Right lobe of liver (tissue), 6 donors: ENCODE measurements around the gene ASCL2. TPM values are rescaled to one million over a fixed set of nuclear protein-coding genes. Genes with fewer than 3 reads are reported as not detected.

Experiments used
- ATAC-seq, 4 donors: fragments of 200-7000 bp; cut with Tn5 transposase; one replicate each; pipeline ENCODE4 v1.9.1; 2020; ENCODE audit warnings: mild to moderate bottlenecking in 4 of 4, moderate library complexity in 4 of 4
- DNase-seq, 3 donors: peaks; one replicate each; pipeline ENCODE4 v3.0.0-alpha.2; 2020
- H3K27ac ChIP-seq, 3 donors: fragments of 200-600 bp; one replicate each; pipeline ENCODE4 v1.8.0; 2022
- H3K27me3 ChIP-seq, 2 donors: fragments of 200-600 bp; one replicate each; pipeline ENCODE4 v1.8.0; 2022
- H3K36me3 ChIP-seq, 4 donors: fragments of 200-600 bp; sonication (generic) in 1 of 4; one replicate each; pipeline versions ENCODE4 v1.5.1 to v1.8.0; 2017 to 2022; ENCODE audit warnings: control low read depth in 1 of 4
- H3K4me1 ChIP-seq, 4 donors: fragments of 200-600 bp; sonication (generic) in 1 of 4; one replicate each; pipeline versions ENCODE4 v1.5.1 to v1.8.0; 2017 to 2022; ENCODE audit warnings: control low read depth in 1 of 4
- H3K4me3 ChIP-seq, 3 donors: fragments of 200-600 bp; one replicate each; pipeline ENCODE4 v1.8.0; 2022
- H3K9me3 ChIP-seq, 4 donors: fragments of 200-600 bp; sonication (generic) in 1 of 4; one replicate each; pipeline versions ENCODE4 v1.5.1 to v1.8.0; 2017 to 2022; ENCODE audit warnings: control low read depth in 1 of 4
- POLR2A ChIP-seq: fragments of 450-650 bp; IDR thresholded peaks from one replicate; pipeline ENCODE4 v1.6.1; 2017; ENCODE audit warnings: antibody characterized with exemption, mild to moderate bottlenecking
- WGBS: methylation state at CpG from one replicate; pipeline ENCODE4 v1.1.6; 2018; ENCODE audit warnings: low coverage, low lambda C conversion rate; ENCODE audit not compliant: insufficient coverage; ENCODE audit errors: missing lambda C conversion rate; 5-methylcytosine and 5-hydroxymethylcytosine counted together
- intact Hi-C, 2 donors: fragments of 100-400 bp; cut with DNase I; formaldehyde crosslinking; loops; one replicate each; pipeline versions ENCODE4 v1.11.2 to v1.14.1; 2022
- total RNA-seq, 6 experiments: library from RNA; depleted of rRNA in 2 of 6; stranded (reverse); fragments of >200 nt in 2 of 6; fragmentation: NEBNext Ultra II Directional in 3 of 6; extraction: Animal tissue kit (Norgen Biotek cat#: 25700) in 3 of 6; gene quantifications; one replicate each; pipeline versions ENCODE4 v1.1.0 to v1.2.4, GENCODE V29; 2016 to 2023
- TF ChIP-seq, protein P1 (sequence below), 4 donors: fragments of 200-600 bp in 3 of 4; fragments of 450-650 bp in 1 of 4; IDR thresholded peaks; one replicate each; pipeline versions ENCODE4 v1.5.1 to v1.8.0; 2016 to 2022; ENCODE audit warnings: antibody characterized with exemption in 4 of 4, mild to moderate bottlenecking in 2 of 4
- donor health status: DM: no; HTN: yes; CAD: no.
- donor health status: DM: no; HTN: no; CAD: no.
- donor health status: DM: no; HTN: no; CAD: no.
- donor health status: DM: no; HTN: yes; CAD: no.
- donor health status: DM: no; HTN: yes; CAD: no.

ASCL2 gene
- total RNA-seq, 6 experiments from 2014 or later, result 0.42 to 0.81 (median 0.64) TPM

DNA sequence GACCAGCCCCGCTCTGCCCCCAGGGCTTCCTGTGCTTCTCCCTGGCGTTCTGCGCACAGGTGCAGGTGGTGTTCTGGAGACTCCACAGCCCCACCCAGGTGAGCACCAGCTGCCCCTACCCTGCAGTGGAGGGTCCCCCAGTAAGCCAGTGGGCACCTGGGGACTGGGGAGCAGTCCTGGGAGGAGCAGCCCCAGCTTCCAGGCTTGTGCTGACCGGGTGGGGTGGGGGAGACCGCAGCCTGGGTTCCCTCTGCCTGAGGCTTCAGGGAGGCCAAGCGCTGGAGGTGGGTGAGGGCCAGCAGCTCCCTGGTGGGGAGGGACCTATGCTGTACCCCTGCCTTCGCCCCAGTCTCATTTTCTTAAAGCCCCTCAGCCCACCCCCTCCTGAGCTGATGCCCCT, 38.3 kb upstream of the ASCL2 start:
- ATAC-seq (no peak), DNase-seq (peak in 1 of 3 donors; percentile 41)
- no peak overlapping the region for H3K4me3 ChIP-seq
- intact Hi-C loops, result loop anchor here (5.0 kb wide), 2 partner anchors 99 to 109 kb away; no protein-coding TSS in a partner anchor
- no peaks in the 10 kb centered on the region for H3K27me3 ChIP-seq
- no peaks in the 10 kb centered on the region for H3K9me3 ChIP-seq
- no peak for TF ChIP-seq POLR2A
- TF ChIP-seq, protein P1, sequence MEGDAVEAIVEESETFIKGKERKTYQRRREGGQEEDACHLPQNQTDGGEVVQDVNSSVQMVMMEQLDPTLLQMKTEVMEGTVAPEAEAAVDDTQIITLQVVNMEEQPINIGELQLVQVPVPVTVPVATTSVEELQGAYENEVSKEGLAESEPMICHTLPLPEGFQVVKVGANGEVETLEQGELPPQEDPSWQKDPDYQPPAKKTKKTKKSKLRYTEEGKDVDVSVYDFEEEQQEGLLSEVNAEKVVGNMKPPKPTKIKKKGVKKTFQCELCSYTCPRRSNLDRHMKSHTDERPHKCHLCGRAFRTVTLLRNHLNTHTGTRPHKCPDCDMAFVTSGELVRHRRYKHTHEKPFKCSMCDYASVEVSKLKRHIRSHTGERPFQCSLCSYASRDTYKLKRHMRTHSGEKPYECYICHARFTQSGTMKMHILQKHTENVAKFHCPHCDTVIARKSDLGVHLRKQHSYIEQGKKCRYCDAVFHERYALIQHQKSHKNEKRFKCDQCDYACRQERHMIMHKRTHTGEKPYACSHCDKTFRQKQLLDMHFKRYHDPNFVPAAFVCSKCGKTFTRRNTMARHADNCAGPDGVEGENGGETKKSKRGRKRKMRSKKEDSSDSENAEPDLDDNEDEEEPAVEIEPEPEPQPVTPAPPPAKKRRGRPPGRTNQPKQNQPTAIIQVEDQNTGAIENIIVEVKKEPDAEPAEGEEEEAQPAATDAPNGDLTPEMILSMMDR (IDR thresholded peaks at IDR 0.05), result no peak
- 72% methylated on average over 2 of the region's 7 CpGs for WGBS
- H3K27ac ChIP-seq, result no peak overlapping the region
- H3K4me1 ChIP-seq, result peaks cover 0 to 9% (median 3%) of the 10 kb centered on the region in 4 donors
- H3K36me3 ChIP-seq, result no peaks in the 10 kb centered on the region

DNA sequence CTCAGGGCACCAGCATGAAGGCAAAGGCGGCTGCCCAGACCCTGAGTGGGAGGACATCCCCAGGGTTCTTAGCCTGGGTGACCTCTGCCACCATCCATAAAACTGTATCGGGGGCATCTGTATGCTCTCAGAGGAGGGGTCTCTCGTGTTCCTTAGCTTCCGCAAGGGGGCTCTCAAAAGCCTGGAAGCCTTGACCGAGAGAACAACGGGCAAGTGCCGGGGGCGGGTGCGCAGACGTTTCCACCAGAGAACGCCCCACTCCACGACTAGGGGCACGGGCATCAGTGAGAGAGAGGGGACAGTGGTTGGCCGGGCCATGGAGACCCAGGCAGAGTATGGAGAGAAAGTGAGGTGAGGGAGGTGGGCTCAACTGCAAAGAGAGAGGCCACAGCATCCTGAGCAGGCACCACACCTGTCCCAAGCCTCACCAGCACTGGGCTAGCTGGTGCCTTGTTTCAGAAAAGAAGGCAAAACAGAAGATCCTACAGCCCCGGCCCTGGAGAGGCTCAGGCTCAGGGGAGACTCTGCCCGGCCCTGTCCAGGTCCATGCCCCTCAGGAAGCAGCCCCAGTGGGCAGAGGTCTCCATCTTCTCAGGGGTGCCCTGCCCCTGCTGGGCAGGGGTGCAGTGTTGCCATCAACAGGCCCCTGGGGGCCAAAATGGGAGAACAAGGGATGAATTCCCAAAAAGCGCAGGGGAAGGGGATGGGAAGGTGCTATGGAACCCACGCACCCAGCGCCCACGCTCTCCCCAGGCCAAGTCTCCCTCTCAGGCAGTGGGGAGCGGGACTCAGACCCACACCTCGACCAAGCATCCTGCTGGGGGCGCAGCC, 37.3 kb upstream of the ASCL2 start:
- ATAC-seq, result no peak
- Histone ChIP-seq H3K27ac (no peak overlapping the region), H3K27me3 (no peaks in the 10 kb centered on the region), H3K4me1 (peaks cover 0 to 9% (median 3%) of the 10 kb centered on the region in 4 donors), H3K36me3 (no peaks in the 10 kb centered on the region), H3K9me3 (no peaks in the 10 kb centered on the region), H3K4me3 (no peak overlapping the region)
- TF ChIP-seq, protein P1 (IDR thresholded peaks at IDR 0.05), result no peak
- no peak for TF ChIP-seq POLR2A
- peak in 1 of 3 donors; percentile 40 for DNase-seq
- WGBS, result 67% methylated on average over 7 of the region's 23 CpGs
- intact Hi-C loops, result loop anchor here (5.0 kb wide), 2 partner anchors 100 to 110 kb away; no protein-coding TSS in a partner anchor

DNA sequence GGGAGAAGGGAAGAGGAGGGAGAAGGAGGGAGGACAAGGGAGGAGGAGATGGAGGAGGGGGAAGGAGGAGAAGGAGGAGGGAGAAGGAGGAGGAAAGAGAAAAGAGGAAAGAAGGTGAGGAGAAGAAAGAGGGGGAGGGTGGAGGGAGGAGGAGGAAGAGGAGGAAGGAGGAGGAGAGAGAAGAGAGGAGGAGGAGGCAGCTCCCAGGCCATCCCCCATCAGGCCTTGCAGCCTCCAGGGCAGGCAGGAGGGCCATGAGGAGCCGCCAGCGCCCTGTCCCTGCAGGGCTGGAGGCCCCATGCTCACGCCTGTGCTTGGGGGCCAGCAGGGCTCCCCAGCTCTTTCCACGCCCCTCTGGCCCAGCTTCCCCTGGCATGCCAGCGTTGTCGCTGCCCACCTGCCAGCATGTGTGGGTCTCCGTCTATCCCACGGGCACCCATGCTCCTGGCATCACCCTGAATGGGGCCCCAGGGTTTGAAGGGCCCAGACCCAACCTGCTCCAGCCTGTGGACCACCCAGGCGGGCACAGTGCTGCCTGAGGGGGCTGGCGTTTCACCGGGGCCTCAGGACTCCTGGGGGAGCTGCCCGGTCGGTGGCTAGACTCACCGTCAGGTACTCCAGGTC, 36.6 kb upstream of the ASCL2 start:
- Histone ChIP-seq H3K27me3 (no peaks in the 10 kb centered on the region), H3K36me3 (no peaks in the 10 kb centered on the region), H3K4me1 (peaks cover 0 to 9% (median 3%) of the 10 kb centered on the region in 4 donors), H3K27ac (peak overlapping the region in 1 of 3 donors; percentile 33), H3K9me3 (no peaks in the 10 kb centered on the region), H3K4me3 (no peak overlapping the region)
- 100% methylated on average over 1 of the region's 14 CpGs for WGBS
- DNase-seq (peak in 1 of 3 donors; percentile 46), ATAC-seq (no peak)
- TF ChIP-seq, protein P1 (IDR thresholded peaks at IDR 0.05), result no peak
- no peak for TF ChIP-seq POLR2A
- intact Hi-C loops, result loop anchor here (5.0 kb wide), 2 partner anchors 100 to 110 kb away; no protein-coding TSS in a partner anchor

DNA sequence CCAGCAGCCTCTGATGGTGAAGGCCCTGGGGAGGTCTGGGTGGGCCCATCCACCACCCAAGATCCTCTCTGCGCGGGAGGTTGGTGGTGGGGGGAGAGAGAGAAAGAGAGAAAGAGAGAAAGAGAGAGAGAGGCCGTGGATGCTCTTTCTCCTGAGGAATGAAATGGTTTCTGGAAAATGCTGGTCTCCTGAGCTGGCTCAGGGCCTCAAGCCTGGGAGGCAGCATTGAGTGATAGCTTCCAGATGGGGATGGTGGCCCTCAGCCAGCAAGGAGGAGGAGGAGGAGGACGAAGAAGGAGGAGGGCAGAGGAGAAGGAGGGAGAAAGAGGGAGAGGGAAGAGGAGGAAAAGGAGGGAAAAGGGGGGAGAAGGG, 36.0 kb upstream of the ASCL2 start:
- Histone ChIP-seq H3K4me1 (peaks cover 0 to 9% (median 3%) of the 10 kb centered on the region in 4 donors), H3K27me3 (no peaks in the 10 kb centered on the region), H3K36me3 (no peaks in the 10 kb centered on the region), H3K27ac (peak overlapping the region in 2 of 3 donors; percentile 49 to 67), H3K4me3 (no peak overlapping the region), H3K9me3 (no peaks in the 10 kb centered on the region)
- TF ChIP-seq, protein P1 (IDR thresholded peaks at IDR 0.05), result no peak
- TF ChIP-seq POLR2A, result no peak
- peak in 1 of 3 donors; percentile 65 for DNase-seq
- 47% methylated on average over 4 of the region's 4 CpGs for WGBS
- intact Hi-C loops, result loop anchor here (5.0 kb wide), 2 partner anchors 101 to 111 kb away; no protein-coding TSS in a partner anchor
- no peak for ATAC-seq
